A673 (cell line): ENCODE data around the gene CAMK4. TPM values are rescaled to one million over a fixed set of nuclear protein-coding genes. Genes with fewer than 3 reads are reported as not detected.
"Not testable (repeated sequence)": the region's sequence is repeated elsewhere in the genome, so short reads cannot be mapped to it uniquely, and the experiment has no call there.

ENCODE experiments used
- BruUV-seq: library from RNA; stranded (reverse); fragments of 400-500 nt; replicated peaks from 2 replicates; lab custom pipeline; 2021; lab: Mats Ljungman, UMichigan
- CTCF ChIA-PET: fragments of 300-600 bp; sonication (Branson Sonifier 250); formaldehyde crosslinking; loops from one replicate; lab custom pipeline; 2022; ENCODE audit warnings: antibody characterized with exemption; lab: Charles Lee
- POLR2A ChIA-PET: fragments of 300-600 bp; sonication (Branson Sonifier 250); formaldehyde crosslinking; loops from one replicate; lab custom pipeline; 2022; ENCODE audit warnings: antibody characterized with exemption; ENCODE audit not compliant: low non-redundant PET; lab: Charles Lee
- DNase-seq: peaks from one replicate; pipeline ENCODE4 v3.0.0-alpha.2; 2015; ENCODE audit warnings: low spot score
- H3K27ac ChIP-seq: fragments of 200-600 bp; sonication (generic); 2 replicates; pipeline ENCODE4 v1.5.1; 2016; ENCODE audit warnings: mixed run types, low read depth, mild to moderate bottlenecking, mixed read lengths, antibody characterized with exemption, low read length; ENCODE audit not compliant: poor library complexity, severe bottlenecking
- H3K27me3 ChIP-seq: fragments of 200-600 bp; sonication (generic); replicated peaks from 2 replicates; pipeline ENCODE4 v1.6.1; 2017; ENCODE audit warnings: mixed run types, low read depth, mild to moderate bottlenecking, mixed read lengths, antibody characterized with exemption, low read length; ENCODE audit not compliant: insufficient read depth, poor library complexity
- H3K36me3 ChIP-seq: fragments of 200-600 bp; sonication (generic); 2 replicates; pipeline ENCODE4 v1.6.1; 2016; ENCODE audit warnings: mixed run types, mild to moderate bottlenecking, mixed read lengths, antibody characterized with exemption, low read length; ENCODE audit not compliant: insufficient read depth, poor library complexity, severe bottlenecking
- H3K4me1 ChIP-seq: fragments of 200-600 bp; sonication (generic); 2 replicates; pipeline ENCODE4 v1.6.1; 2017; ENCODE audit warnings: mixed run types, mild to moderate bottlenecking, mixed read lengths, antibody characterized with exemption, low read length; ENCODE audit not compliant: insufficient read depth, poor library complexity, severe bottlenecking
- H3K4me3 ChIP-seq: fragments of 200-600 bp; sonication (generic); 2 replicates; pipeline ENCODE4 v1.5.1; 2016; ENCODE audit warnings: low read depth, mixed run types, mild to moderate bottlenecking, mixed read lengths, low read length; ENCODE audit not compliant: poor library complexity, severe bottlenecking
- H3K9me3 ChIP-seq: fragments of 200-600 bp; sonication (generic); 2 replicates; pipeline ENCODE4 v1.6.1; 2016; ENCODE audit warnings: mixed run types, low read depth, mild to moderate bottlenecking, mixed read lengths, antibody characterized with exemption, low read length; ENCODE audit not compliant: poor library complexity, severe bottlenecking
- CTCF ChIP-seq: fragments of 300-800, 200-600 bp; sonication (generic); conservative IDR thresholded peaks from 2 replicates; pipeline ENCODE4 v1.5.1; 2017; ENCODE audit warnings: low read depth, mild to moderate bottlenecking, antibody characterized with exemption, low read length, moderate library complexity, mixed read lengths
- EZH2 ChIP-seq: fragments of 200-600 bp; sonication (generic); IDR thresholded peaks from 2 replicates; pipeline ENCODE4 v1.6.1; 2017; ENCODE audit warnings: borderline replicate concordance, low read depth, mild to moderate bottlenecking, mixed read lengths, antibody characterized with exemption, low read length; ENCODE audit not compliant: poor library complexity, severe bottlenecking
- intact Hi-C: fragments of 100-400 bp; cut with micrococcal nuclease; formaldehyde crosslinking; loops from one replicate; pipeline ENCODE4 v1.10.0; 2022; ENCODE audit not compliant: unreplicated experiment
- total RNA-seq: library from RNA; stranded (reverse); gene quantifications from 2 replicates; pipeline ENCODE4 v1.2.3, GENCODE V29; 2021

CAMK4 gene
- total RNA-seq, 1 experiment from 2014 or later = 0.88 TPM

GRCh38 chr5:111349429-111349828, 125.2 kb downstream of the CAMK4 start:
- no TSS peak for BruUV-seq
- no peak for DNase-seq
- no peak overlapping the region for H3K27ac ChIP-seq
- peaks cover 14% of the 10 kb centered on the region for H3K27me3 ChIP-seq
- POLR2A ChIA-PET = no interaction called here
- no peak for TF ChIP-seq EZH2
- no peak for TF ChIP-seq CTCF
- no peaks in the 10 kb centered on the region for H3K36me3 ChIP-seq
- no peak overlapping the region for H3K4me3 ChIP-seq
- CTCF ChIA-PET = no interaction called here
- H3K4me1 ChIP-seq = no peaks in the 10 kb centered on the region
- H3K9me3 ChIP-seq = no peaks in the 10 kb centered on the region
- intact Hi-C loops = no loop called here

GRCh38 chr5:111353035-111353434, 128.9 kb downstream of the CAMK4 start:
- POLR2A ChIA-PET = no interaction called here
- Histone ChIP-seq H3K9me3 (no peaks in the 10 kb centered on the region), H3K27ac (no peak overlapping the region), H3K4me1 (no peaks in the 10 kb centered on the region), H3K27me3 (no peaks in the 10 kb centered on the region), H3K36me3 (no peaks in the 10 kb centered on the region), H3K4me3 (no peak overlapping the region)
- TF ChIP-seq CTCF = no peak
- no peak for TF ChIP-seq EZH2
- CTCF ChIA-PET = no interaction called here
- no TSS peak for BruUV-seq
- no peak for DNase-seq
- intact Hi-C loops = no loop called here

GRCh38 chr5:111358726-111359125, 134.5 kb downstream of the CAMK4 start:
- intact Hi-C loops, CTCF ChIA-PET, H3K4me3 ChIP-seq, H3K27ac ChIP-seq, H3K9me3 ChIP-seq, H3K4me1 ChIP-seq, BruUV-seq, POLR2A ChIA-PET, DNase-seq, H3K27me3 ChIP-seq, H3K36me3 ChIP-seq: not testable (repeated sequence)

- no peak for DNase-seq
- ChIA-PET CTCF (no interaction called here), POLR2A (no interaction called here)
- intact Hi-C loops = no loop called here
- Histone ChIP-seq H3K36me3 (no peaks in the 10 kb centered on the region), H3K4me3 (no peak overlapping the region), H3K4me1 (no peaks in the 10 kb centered on the region), H3K27ac (no peak overlapping the region), H3K27me3 (peaks cover 8% of the 10 kb centered on the region), H3K9me3 (no peaks in the 10 kb centered on the region)
- no TSS peak for BruUV-seq
- no peak for TF ChIP-seq EZH2
- TF ChIP-seq CTCF = no peak
Observed at GRCh38 chr5:111360173-111360572, 136.0 kb downstream of the CAMK4 start.
